A549 treated with GW870086 at 1 μM for 4 hours (cell line): ENCODE measurements around the gene KCNC1. TPM values are rescaled to one million over a fixed set of nuclear protein-coding genes. Genes with fewer than 3 reads are reported as not detected.

Experiments
- total RNA-seq: library from RNA; stranded (reverse); fragments of 200-300 nt; extraction: Qiagen RNA extraction; gene quantifications from 5 replicates; pipeline ENCODE4 v1.2.3, GENCODE V29; 2022; ENCODE audit warnings: low read depth

Gene KCNC1
- 0.03 to 0.19 TPM (median 0.06 TPM) in 5 replicates for total RNA-seq

DNA sequence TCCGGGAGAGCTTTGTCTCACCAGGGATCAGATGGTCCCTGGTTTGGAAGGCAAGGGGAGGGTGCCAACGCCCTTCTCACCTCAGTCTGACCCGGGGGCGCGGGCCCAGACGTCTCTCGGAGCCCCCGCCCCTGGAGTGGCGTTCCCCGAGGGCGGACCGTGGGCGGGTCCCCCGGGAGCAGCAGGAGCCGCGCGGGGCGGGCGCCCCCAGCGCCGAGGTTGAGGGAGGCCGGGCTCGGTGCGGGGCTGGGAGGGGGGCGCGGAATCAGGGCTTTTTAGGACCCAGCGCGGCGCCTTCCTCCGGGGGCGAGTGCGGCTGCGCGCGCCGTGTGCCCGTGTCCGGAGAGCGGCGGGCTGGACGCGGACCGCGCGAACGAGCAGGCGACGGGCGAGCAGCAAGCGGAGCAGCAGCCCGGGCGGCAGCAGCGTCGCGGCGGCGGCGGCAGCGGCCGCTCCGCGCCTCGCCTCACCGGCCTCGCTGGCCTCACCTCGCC is at the start of gene KCNC1:
TSS of gene KCNC1 (plus strand) at position 364 of the 494 bp plus-strand sequence. CDS start 1,222 bp downstream, outside the sequence.

DNA sequence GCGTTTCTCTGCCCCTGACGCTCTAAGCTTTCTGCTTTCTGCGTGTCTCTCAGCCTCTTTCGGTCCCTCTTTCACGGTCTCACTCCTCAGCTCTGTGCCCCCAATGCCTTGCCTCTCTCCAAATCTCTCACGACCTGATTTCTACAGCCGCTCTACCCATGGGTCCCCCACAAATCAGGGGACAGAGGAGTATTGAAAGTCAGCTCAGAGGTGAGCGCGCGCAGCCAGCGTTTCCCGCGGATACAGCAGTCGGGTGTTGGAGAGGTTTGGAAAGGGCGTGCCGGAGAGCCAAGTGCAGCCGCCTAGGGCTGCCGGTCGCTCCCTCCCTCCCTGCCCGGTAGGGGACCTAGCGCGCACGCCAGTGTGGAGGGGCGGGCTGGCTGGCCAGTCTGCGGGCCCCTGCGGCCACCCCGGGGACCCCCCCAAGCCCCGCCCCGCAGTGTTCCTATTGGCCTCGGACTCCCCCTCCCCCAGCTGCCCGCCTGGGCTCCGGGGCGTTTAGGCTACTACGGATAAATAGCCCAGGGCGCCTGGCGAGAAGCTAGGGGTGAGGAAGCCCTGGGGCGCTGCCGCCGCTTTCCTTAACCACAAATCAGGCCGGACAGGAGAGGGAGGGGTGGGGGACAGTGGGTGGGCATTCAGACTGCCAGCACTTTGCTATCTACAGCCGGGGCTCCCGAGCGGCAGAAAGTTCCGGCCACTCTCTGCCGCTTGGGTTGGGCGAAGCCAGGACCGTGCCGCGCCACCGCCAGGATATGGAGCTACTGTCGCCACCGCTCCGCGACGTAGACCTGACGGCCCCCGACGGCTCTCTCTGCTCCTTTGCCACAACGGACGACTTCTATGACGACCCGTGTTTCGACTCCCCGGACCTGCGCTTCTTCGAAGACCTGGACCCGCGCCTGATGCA is 15.3 kb upstream of the KCNC1 start, which contains the start of gene MYOD1:
TSS of gene MYOD1 (plus strand) at position 544 of the 910 bp plus-strand sequence. CDS start at position 756, 212 bp downstream.

Other genes starting within 250 kb of the KCNC1 start
- 0.54 to 1.6 TPM (median 1.1 TPM) in 5 replicates for gene USH1C, start 190.4 kb upstream of the KCNC1 start, total RNA-seq
- gene OTOG, start 187.5 kb upstream of the KCNC1 start, total RNA-seq = not detected in 5 replicates
- gene MYOD1, start 15.2 kb upstream of the KCNC1 start, total RNA-seq = not detected in 5 replicates